ENCODE results near the gene ZNF579.

DNA sequence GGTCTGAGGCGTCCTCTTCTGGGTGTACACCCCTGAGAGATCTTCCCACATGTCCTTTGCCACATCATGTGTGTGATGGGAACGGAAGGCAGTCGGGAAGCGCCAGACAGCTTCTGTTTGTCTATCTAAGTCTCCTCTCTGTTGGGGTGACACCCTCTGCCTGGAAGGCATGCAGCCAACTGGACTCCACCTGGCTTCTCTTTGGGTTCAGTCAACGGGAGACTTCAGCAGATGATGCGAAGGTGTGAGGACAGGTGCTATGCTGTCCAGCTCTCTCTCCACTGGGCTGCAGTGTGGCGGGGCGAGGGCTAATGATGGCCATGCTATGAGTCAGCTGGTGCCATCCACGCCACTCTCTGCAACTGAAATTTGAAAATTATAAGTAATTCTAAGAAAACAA, 21.0 kb downstream of the ZNF579 start:
- TF ChIP-seq, protein P1, sequence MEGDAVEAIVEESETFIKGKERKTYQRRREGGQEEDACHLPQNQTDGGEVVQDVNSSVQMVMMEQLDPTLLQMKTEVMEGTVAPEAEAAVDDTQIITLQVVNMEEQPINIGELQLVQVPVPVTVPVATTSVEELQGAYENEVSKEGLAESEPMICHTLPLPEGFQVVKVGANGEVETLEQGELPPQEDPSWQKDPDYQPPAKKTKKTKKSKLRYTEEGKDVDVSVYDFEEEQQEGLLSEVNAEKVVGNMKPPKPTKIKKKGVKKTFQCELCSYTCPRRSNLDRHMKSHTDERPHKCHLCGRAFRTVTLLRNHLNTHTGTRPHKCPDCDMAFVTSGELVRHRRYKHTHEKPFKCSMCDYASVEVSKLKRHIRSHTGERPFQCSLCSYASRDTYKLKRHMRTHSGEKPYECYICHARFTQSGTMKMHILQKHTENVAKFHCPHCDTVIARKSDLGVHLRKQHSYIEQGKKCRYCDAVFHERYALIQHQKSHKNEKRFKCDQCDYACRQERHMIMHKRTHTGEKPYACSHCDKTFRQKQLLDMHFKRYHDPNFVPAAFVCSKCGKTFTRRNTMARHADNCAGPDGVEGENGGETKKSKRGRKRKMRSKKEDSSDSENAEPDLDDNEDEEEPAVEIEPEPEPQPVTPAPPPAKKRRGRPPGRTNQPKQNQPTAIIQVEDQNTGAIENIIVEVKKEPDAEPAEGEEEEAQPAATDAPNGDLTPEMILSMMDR (IDR thresholded peaks at IDR 0.05): no peak
- no peak for TF ChIP-seq POLR2A (IDR thresholded peaks at IDR 0.05; ENCODE audit: low read depth)
